ENCODE measurements around the gene APC2.

DNA sequence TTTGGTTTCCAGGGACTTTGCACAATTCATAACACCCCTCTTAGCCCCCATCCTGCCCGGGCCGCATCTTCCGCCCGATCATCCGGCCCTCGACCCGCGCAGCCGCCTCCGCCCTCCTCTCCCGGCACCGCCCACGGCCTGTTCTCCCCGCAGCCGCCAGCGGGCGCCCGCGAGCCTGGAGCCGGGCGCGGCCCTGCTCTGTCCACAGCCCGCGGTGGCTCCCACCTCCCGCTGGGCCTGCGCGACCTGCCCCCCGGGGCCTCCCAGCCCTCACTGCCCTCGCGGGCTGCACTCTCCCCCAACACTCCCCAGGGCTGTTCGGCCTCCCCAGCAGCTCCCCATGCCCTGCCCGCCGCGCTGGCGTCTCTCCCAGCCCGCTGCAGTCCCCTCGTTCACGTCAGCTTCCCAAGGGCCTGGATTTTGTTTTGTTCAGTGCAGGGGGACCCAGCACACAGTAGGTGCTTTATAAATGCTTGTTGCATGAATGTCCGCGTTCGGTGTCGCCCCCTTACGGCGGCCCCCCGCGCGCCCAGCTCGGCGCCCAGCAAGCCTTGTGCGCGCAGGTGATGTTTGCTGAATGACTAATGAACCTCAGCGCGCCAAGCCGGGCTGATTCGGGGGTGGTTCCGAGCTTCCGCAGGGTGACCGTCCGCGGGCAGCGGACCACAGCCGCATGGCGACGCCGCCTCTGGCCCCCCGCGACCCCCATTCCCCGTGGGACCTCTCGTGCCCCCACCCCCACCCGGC lies 4.6 kb upstream of the APC2 start:
- TF ChIP-seq, protein P1, sequence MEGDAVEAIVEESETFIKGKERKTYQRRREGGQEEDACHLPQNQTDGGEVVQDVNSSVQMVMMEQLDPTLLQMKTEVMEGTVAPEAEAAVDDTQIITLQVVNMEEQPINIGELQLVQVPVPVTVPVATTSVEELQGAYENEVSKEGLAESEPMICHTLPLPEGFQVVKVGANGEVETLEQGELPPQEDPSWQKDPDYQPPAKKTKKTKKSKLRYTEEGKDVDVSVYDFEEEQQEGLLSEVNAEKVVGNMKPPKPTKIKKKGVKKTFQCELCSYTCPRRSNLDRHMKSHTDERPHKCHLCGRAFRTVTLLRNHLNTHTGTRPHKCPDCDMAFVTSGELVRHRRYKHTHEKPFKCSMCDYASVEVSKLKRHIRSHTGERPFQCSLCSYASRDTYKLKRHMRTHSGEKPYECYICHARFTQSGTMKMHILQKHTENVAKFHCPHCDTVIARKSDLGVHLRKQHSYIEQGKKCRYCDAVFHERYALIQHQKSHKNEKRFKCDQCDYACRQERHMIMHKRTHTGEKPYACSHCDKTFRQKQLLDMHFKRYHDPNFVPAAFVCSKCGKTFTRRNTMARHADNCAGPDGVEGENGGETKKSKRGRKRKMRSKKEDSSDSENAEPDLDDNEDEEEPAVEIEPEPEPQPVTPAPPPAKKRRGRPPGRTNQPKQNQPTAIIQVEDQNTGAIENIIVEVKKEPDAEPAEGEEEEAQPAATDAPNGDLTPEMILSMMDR (IDR thresholded peaks at IDR 0.05): peak; percentile 88 to 99 (median 89)
- TF ChIP-seq POLR2AphosphoS5 (IDR thresholded peaks at IDR 0.05) (peak in 1 of 2 donors; percentile 33), EP300 (IDR thresholded peaks at IDR 0.05) (no peak), POLR2A (IDR thresholded peaks at IDR 0.05; ENCODE audit: low read depth) (no peak)
